Mesodermal cell (in vitro differentiated cells): Measurements from ENCODE around the gene PLEKHM3.

Experiments used
- H3K27ac ChIP-seq: 2 replicates; pipeline ENCODE4 v1.7.0; 2013; ENCODE audit warnings: mild to moderate bottlenecking, low read depth, low read length, moderate library complexity; ENCODE audit not compliant: severe bottlenecking
- H3K36me3 ChIP-seq: 2 replicates; pipeline ENCODE4 v1.7.1; 2013; ENCODE audit warnings: mild to moderate bottlenecking, low read length, moderate library complexity; ENCODE audit not compliant: control insufficient read depth, insufficient read depth
- H3K4me1 ChIP-seq: one replicate; pipeline ENCODE4 v1.7.1; 2013; ENCODE audit warnings: mild to moderate bottlenecking, low read length; ENCODE audit not compliant: insufficient read depth, control insufficient read depth, poor library complexity, severe bottlenecking
- H3K4me3 ChIP-seq: 2 replicates; pipeline ENCODE4 v1.7.0; 2013; ENCODE audit warnings: low read length, control low read depth, mild to moderate bottlenecking; ENCODE audit not compliant: insufficient read depth, poor library complexity, severe bottlenecking; ENCODE audit errors: extremely low read depth
- H3K9me3 ChIP-seq: 2 replicates; pipeline ENCODE4 v1.7.1; 2013; ENCODE audit warnings: mild to moderate bottlenecking, low read length, moderate library complexity; ENCODE audit not compliant: control insufficient read depth
- WGBS, 2 experiments: methylation state at CpG; one replicate each; pipeline ENCODE4 v1.1.5; 2013; ENCODE audit warnings: missing lambda C conversion rate in 2 of 2; ENCODE audit not compliant: insufficient coverage in 2 of 2; 5-methylcytosine and 5-hydroxymethylcytosine counted together

PLEKHM3 gene

GRCh38 chr2:207935121-207935990 is 90.0 kb downstream of the PLEKHM3 start:
- WGBS, 2 experiments, result 70 to 90% methylated on average over 2 to 3 of the region's 7 CpGs
- Histone ChIP-seq H3K4me1 (no peaks in the 10 kb centered on the region), H3K36me3 (no peaks in the 10 kb centered on the region), H3K4me3 (no peak overlapping the region), H3K9me3 (no peaks in the 10 kb centered on the region), H3K27ac (no peak overlapping the region)

GRCh38 chr2:207934720-207935119 is 90.6 kb downstream of the PLEKHM3 start:
- WGBS, 2 experiments, result 81 to 100% methylated on average over 3 of the region's 7 CpGs
- no peaks in the 10 kb centered on the region for H3K9me3 ChIP-seq
- H3K4me1 ChIP-seq, result no peaks in the 10 kb centered on the region
- no peak overlapping the region for H3K4me3 ChIP-seq
- no peaks in the 10 kb centered on the region for H3K36me3 ChIP-seq
- no peak overlapping the region for H3K27ac ChIP-seq

GRCh38 chr2:207933396-207934065 is 91.8 kb downstream of the PLEKHM3 start:
- no peak overlapping the region for H3K27ac ChIP-seq
- H3K36me3 ChIP-seq, result no peaks in the 10 kb centered on the region
- H3K9me3 ChIP-seq, result no peaks in the 10 kb centered on the region
- no peaks in the 10 kb centered on the region for H3K4me1 ChIP-seq
- H3K4me3 ChIP-seq, result no peak overlapping the region
- 81 to 87% methylated on average over 8 to 9 of the region's 9 CpGs for WGBS, 2 experiments

- Histone ChIP-seq H3K4me1 (no peaks in the 10 kb centered on the region), H3K4me3 (no peak overlapping the region), H3K9me3 (no peaks in the 10 kb centered on the region), H3K36me3 (no peaks in the 10 kb centered on the region), H3K27ac (no peak overlapping the region)
- WGBS, 2 experiments, result no CpG with 5 or more reads among the region's 1 CpG
These were observed 93.2 kb downstream of the PLEKHM3 start for GRCh38 chr2:207932106-207932505.

- Histone ChIP-seq H3K4me3 (no peak overlapping the region), H3K36me3 (no peaks in the 10 kb centered on the region), H3K4me1 (no peaks in the 10 kb centered on the region), H3K27ac (no peak overlapping the region), H3K9me3 (no peaks in the 10 kb centered on the region)
- WGBS, 2 experiments, result 93 to 94% methylated on average over 21 to 29 of the region's 29 CpGs
These were observed 94.6 kb downstream of the PLEKHM3 start for GRCh38 chr2:207930747-207931146.

GRCh38 chr2:207929923-207930322 is 95.4 kb downstream of the PLEKHM3 start:
- Histone ChIP-seq H3K36me3 (no peaks in the 10 kb centered on the region), H3K27ac (no peak overlapping the region), H3K4me1 (no peaks in the 10 kb centered on the region), H3K4me3 (no peak overlapping the region), H3K9me3 (no peaks in the 10 kb centered on the region)
- 89 to 90% methylated on average over 2 of the region's 3 CpGs for WGBS, 2 experiments

- H3K4me1 ChIP-seq, result no peaks in the 10 kb centered on the region
- H3K4me3 ChIP-seq, result no peak overlapping the region
- H3K36me3 ChIP-seq, result no peaks in the 10 kb centered on the region
- H3K9me3 ChIP-seq, result no peaks in the 10 kb centered on the region
- H3K27ac ChIP-seq, result no peak overlapping the region
These were observed 97.2 kb downstream of the PLEKHM3 start for GRCh38 chr2:207928079-207928478.

GRCh38 chr2:207926989-207927300 is 98.4 kb downstream of the PLEKHM3 start:
- Histone ChIP-seq H3K4me3 (no peak overlapping the region), H3K36me3 (no peaks in the 10 kb centered on the region), H3K27ac (no peak overlapping the region), H3K4me1 (no peaks in the 10 kb centered on the region), H3K9me3 (no peaks in the 10 kb centered on the region)
- 100% methylated on average over 2 of the region's 4 CpGs for WGBS, 2 experiments

GRCh38 chr2:207926133-207926988 is 99.0 kb downstream of the PLEKHM3 start:
- no peaks in the 10 kb centered on the region for H3K4me1 ChIP-seq
- no peaks in the 10 kb centered on the region for H3K9me3 ChIP-seq
- WGBS, 2 experiments, result 86 to 87% methylated on average over 8 to 11 of the region's 13 CpGs
- H3K27ac ChIP-seq, result no peak overlapping the region
- H3K4me3 ChIP-seq, result no peak overlapping the region
- H3K36me3 ChIP-seq, result no peaks in the 10 kb centered on the region

- 85 to 97% methylated on average over 4 to 8 of the region's 8 CpGs for WGBS, 2 experiments
- no peaks in the 10 kb centered on the region for H3K36me3 ChIP-seq
- no peaks in the 10 kb centered on the region for H3K9me3 ChIP-seq
- H3K4me1 ChIP-seq, result no peaks in the 10 kb centered on the region
- no peak overlapping the region for H3K27ac ChIP-seq
- H3K4me3 ChIP-seq, result no peak overlapping the region
These were observed 99.7 kb downstream of the PLEKHM3 start for GRCh38 chr2:207925601-207926000.
